H1 (cell line): Measurements from ENCODE around the gene LEMD1.

Experiments used
- CTCF ChIP-seq, 3 experiments: IDR thresholded peaks; 1 replicate in 2 of 3; 2 replicates in 1 of 3; pipeline versions ENCODE4 v1.5.1 to v1.6.1; 2011; ENCODE audit warnings: low read length in 3 of 3, mild to moderate bottlenecking in 3 of 3, inconsistent platforms in 2 of 3, low read depth in 1 of 3, moderate library complexity in 1 of 3; ENCODE audit not compliant: insufficient read depth in 1 of 3; ENCODE audit errors: control extremely low read depth in 1 of 3
- EZH2 ChIP-seq: fragments of 200-600 bp; sonication (generic); IDR thresholded peaks from 2 replicates; pipeline ENCODE4 v1.7.1; 2012; ENCODE audit warnings: low read depth, mild to moderate bottlenecking, moderate library complexity, low read length, inconsistent platforms; ENCODE audit not compliant: severe bottlenecking
- PHF8 ChIP-seq: fragments of 200-600 bp; sonication (generic); conservative IDR thresholded peaks from 2 replicates; pipeline ENCODE4 v1.7.1; 2012; ENCODE audit warnings: low read depth, mild to moderate bottlenecking, inconsistent platforms, low read length, moderate library complexity

DNA sequence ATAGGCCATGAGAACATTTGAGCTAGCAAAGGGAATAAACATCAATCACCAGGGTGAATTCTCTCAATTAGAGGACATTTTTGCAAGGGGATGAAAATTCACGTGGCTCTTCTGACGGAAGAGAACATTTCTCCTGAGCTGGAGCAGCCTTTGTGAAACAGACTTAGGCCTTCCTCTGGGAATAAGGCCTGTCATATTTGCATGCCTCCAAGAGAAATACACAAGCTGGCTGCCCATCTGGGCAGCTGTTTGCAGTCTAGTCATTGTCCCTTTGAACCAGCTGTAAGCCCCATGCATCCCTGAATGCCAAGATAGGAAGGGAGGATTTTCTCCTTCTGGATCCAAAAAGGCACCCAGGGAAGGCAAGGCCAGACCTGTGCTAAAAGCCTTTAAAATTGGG, 5.5 kb downstream of the LEMD1 start:
- TF ChIP-seq EZH2 (no peak), PHF8 (no peak), CTCF (IDR thresholded peaks at IDR 0.05; ENCODE audit: control extremely low read depth in 1 of 3, insufficient read depth in 1 of 3, low read depth in 1 of 3, low read length in 3 of 3) (no peak)
